Cerebellar nuclear complex (tissue), 1 donor: Measurements from ENCODE around the gene HLCS.

Experiments
- DNase-seq, 2 experiments: peaks; one replicate each; lab custom pipeline; 2025; lab: John Stamatoyannopoulos, UW

The HLCS gene

GRCh38 chr21:36701756-36702621 lies 264.5 kb downstream of the HLCS start:
- no peak for DNase-seq

GRCh38 chr21:36700971-36701755 lies 265.3 kb downstream of the HLCS start:
- no peak for DNase-seq
